Measurements from ENCODE around the gene CD99.
"Not testable (repeated sequence)": the region's sequence is repeated elsewhere in the genome, so short reads cannot be mapped to it uniquely, and the experiment has no call there.

CD99 gene

GRCh38 chrX:2727264-2727663, 36.2 kb downstream of the CD99 start:
- DNase-seq (ENCODE audit: low spot score): not testable (repeated sequence)

DNA sequence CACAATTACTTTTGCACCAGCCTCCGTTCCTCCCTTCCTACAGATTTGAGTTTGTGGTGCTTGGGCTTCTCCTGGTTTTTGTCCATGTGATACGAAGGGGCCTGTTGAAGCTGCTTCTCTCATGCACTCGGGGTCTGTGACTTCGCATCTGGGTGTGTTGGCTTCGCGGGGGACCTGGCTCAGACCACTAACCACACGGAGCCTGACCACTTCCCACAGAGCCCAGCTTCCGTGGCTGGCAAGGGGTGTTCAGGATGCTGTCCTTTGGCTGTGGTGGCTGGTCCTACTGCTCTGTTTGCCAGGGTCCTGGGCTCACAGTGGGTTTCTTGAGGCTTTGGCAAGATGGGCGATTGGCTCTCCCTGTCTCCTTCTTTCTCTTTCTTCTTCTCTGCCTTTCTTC, 41.0 kb downstream of the CD99 start:
- DNase-seq (ENCODE audit: low spot score): no peak

DNA sequence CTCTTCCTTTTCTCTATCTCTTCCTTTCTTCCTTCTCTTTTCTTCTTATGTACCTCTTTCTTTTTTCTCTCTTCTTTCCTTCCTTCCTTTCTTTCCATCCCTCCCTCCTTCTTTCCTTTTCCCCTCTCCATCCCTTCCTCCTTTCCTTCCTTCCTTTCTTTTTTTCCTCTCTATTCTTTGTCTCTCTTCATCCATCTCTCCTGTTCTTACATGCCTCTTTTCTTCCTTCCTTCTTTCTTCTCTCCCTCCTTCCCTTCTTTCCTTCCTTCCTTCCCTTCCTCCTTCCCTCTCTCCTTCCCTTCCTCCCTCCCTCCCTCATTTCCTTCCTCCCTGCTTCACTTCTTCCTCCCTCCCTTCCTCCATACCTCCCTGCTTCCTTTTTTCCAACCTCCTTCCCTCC, 41.6 kb downstream of the CD99 start:
- DNase-seq (ENCODE audit: low spot score): no peak

DNA sequence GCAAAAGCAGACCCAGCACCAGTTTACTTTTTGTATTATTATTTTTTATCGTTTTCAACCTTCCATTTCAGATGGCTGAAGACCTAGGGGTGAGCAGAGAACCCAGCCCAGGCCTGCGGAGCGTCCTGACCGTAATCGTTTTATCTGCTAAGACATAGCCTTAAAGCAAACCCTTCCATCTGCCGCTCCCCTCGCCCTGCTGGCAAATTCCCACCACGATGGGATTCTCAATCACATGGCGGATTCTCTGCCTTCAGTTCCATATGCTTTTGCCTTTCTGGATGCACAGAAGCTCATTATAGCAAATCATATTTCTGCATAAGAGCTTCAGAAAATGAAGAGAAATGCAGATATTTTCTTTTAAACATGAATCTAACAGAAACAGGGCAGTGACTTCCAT, 42.2 kb downstream of the CD99 start:
- DNase-seq (ENCODE audit: low spot score): no peak

DNA sequence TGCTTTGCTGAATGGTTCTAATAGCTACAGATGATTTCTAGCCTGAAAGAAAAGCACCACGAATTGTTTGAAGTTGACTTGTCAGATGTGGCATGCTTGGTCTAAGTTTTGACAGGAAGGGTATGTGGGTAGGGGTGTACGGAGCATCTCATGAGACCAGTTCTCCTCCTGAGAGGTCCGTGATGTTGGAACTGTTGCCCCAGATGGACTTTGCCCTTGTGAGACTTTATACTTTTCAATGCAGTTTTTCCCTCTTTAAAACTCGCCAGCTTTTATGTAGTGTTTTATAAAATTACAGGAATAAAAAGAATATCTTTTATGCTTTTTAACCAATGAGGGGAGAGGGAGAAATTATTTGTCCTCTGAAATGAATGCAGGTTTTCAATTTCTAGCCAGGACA, 44.2 kb downstream of the CD99 start:
- no peak for DNase-seq (ENCODE audit: low spot score)

DNA sequence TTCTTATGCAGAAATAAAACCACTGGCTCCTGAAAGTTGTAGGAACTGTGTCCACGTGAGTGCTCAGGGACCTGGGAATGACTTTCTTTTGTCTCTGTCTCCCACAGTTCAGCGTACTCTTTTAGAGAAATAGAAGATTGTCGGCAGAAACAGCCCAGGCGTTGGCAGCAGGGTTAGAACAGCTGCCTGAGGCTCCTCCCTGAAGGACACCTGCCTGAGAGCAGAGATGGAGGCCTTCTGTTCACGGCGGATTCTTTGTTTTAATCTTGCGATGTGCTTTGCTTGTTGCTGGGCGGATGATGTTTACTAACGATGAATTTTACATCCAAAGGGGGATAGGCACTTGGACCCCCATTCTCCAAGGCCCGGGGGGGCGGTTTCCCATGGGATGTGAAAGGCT, 49.6 kb downstream of the CD99 start:
- no peak for DNase-seq (ENCODE audit: low spot score)

- no peak for DNase-seq (ENCODE audit: low spot score)
Measured at GRCh38 chrX:2741386-2741785, 50.3 kb downstream of the CD99 start.

DNA sequence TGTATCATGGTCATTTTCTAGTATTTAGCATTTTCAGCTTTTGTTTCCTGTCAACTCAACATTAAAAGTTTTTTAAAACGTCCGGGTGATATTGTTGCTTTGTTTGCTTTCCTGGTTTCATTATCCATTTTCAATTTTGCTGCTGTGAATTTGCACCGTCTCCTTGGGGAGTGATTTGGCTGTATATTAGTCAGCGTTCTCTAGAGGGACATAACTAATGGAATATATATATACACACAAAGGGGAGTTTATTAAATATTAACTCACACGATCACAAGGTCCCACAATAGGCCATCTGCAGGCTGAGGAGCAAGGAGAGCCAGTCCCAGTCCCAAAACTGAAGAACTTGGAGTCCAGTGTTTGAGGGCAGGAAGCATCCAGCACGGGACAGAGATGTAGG, 55.2 kb downstream of the CD99 start:
- DNase-seq (ENCODE audit: low spot score): not testable (repeated sequence)

GRCh38 chrX:2748171-2748814, 57.2 kb downstream of the CD99 start:
- no peak for DNase-seq (ENCODE audit: low spot score)

- DNase-seq (ENCODE audit: low spot score): no peak
Measured at GRCh38 chrX:2748815-2749188, 57.7 kb downstream of the CD99 start.

DNA sequence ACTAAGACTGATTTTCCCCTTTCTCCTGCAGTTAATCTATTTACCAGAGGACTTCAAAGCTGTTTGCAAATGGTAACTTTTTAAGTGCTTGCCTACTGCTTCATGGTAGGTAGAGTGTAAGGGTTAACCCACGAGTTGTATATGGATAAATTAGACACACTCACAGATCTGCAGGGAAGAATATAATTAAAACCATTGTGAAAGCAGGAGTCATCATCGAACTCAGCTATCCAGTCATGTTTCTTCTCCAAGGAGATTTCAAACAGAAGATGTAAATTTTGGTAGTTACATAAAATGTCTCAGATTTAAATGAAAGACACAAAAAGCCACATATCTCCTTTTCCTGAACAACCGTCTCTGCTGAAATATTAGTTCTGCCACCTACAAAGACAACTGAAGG, 60.2 kb downstream of the CD99 start:
- no peak for DNase-seq (ENCODE audit: low spot score)

DNA sequence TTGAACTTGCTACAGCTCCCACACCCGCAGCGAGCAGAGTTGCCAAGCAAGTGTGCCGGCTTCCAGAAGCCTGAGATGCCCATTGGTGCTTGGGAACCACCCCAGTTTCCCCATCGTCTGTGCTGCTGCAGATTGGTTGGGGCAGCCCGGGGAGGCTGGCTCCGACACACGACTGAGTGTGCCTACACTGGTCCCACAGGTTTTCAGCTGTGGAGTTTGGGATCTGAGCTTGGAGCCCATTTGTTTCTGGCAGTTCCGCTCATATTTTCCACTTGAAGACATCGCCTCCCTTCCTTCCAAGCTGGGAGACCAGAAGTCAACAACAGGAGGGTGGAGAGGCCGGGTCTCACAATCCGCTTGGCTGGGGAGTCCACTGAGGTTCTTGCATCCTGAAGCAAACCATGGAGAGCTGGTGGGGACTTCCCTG, 60.8 kb downstream of the CD99 start, which contains the start of gene XG:
Gene XG (plus strand): TSS at position 167 of the 427 bp plus-strand sequence. CDS start 235 bp downstream, at position 402.
- DNase-seq (ENCODE audit: low spot score): not testable (repeated sequence)

DNA sequence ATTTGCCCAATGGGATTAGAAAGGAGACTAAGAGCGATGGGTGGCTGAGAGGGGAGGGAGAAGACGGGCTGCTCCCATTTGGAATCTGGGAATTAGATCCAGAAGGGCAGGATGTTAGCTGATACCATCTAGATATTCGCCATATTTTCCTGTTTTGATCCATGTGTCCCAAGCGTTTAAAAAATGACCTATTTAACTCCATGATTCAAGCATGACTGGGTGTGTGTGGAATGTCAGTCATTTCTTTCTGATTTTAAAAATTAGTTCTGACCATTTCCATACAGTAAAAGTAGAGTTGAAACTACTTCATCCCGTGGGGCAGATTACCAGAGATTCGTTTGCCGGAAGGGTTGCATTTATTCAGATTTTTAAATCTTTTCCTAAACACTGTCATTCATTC, 61.3 kb downstream of the CD99 start:
- not testable (repeated sequence) for DNase-seq (ENCODE audit: low spot score)

- DNase-seq (ENCODE audit: low spot score): not testable (repeated sequence)
Measured at GRCh38 chrX:2755163-2755715, 64.1 kb downstream of the CD99 start.

DNA sequence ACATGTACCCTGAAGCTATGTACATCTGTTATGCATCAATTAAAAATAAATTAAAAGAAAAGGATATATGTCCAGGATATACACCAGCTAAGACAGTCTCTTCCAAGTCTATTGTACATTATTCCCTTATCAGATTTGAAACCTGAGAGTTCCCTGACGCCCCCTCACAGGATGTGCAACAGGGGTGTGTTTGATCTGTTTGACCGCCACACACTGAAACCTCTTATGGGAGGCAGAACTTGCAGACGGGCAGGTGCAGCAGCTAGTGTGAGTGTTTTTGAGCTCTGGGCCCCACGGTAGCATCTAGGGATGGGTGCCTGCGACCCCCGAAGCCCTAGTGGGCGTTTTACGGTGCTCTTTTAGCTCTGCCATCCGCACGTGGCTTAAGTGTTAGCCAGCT, 65.5 kb downstream of the CD99 start:
- DNase-seq (ENCODE audit: low spot score): no peak

DNA sequence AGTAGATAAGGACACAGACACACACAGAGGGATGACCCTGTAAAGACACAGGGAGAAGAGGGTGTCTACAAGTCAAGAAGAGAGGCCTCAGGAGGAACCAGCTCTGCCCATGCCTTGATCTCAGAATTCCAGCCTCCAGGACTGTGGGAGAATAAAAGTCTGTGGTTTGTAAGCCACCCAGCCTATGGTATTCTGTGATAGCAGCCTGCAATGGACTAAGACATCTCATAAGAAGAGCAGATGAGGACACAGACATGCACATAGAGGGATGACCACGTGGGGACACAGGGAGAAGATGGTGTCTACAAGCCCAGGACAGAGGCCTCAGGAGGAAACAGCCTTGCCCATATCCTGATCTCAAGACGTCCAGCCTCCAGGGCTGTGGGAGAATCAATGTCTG, 70.2 kb downstream of the CD99 start:
- DNase-seq (ENCODE audit: low spot score): no peak

DNA sequence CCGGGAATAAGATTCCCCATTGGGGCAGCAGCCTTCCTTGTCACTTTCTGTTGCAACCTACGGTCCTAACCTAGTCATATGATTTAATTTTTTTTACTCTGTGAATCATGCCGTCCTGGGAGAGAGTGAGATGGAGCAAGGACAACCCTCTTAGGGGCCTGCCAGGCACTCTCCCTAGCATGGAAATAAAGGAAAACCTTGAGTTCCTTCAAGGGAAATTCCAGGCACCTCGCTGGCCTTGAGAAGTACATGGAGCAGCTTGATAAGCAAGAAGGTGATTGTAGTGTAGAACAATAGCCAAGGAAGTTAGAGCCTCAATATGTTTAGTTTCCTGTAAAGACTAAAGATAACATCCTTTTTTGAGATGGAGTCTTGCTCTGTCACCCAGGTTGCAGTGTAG, 71.6 kb downstream of the CD99 start:
- not testable (repeated sequence) for DNase-seq (ENCODE audit: low spot score)

- not testable (repeated sequence) for DNase-seq (ENCODE audit: low spot score)
Measured at GRCh38 chrX:2764766-2765548, 73.9 kb downstream of the CD99 start.

DNA sequence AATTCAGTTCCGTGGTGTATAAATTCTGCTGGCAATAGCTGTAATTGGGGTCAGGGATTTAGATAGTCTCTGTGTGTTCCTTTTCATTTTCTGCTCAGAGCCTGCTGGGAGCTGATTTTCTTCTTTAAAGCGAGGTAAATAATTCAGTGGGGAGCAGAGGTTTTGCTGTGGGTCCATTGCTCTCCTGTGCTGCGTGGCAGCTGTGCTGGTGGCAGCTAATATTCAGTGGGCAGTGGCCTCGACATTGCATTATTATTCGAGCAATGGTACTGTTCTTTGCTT, 74.4 kb downstream of the CD99 start:
- no peak for DNase-seq (ENCODE audit: low spot score)

DNA sequence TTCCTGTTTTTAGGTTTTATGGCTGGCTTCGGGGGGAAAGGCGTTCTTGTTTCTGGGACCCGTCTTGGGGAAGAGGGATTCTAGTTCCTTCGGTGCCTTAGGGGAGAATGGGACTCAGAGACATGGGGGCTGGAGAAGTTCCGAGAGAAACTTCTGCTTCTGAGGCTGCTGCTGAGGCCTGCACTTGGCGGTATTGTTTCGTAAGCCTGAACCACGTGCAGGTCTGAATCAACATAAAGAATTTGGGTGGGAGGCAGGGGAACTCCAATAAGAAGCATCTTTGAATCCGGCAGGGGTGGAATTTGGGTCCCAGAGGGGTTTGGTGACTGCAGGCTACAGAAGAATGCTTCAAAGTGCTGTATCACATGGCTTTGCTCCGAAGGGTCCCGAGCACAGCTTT, 75.8 kb downstream of the CD99 start:
- DNase-seq (ENCODE audit: low spot score): no peak

GRCh38 chrX:2767631-2768455, 76.7 kb downstream of the CD99 start:
- DNase-seq (ENCODE audit: low spot score): no peak

DNA sequence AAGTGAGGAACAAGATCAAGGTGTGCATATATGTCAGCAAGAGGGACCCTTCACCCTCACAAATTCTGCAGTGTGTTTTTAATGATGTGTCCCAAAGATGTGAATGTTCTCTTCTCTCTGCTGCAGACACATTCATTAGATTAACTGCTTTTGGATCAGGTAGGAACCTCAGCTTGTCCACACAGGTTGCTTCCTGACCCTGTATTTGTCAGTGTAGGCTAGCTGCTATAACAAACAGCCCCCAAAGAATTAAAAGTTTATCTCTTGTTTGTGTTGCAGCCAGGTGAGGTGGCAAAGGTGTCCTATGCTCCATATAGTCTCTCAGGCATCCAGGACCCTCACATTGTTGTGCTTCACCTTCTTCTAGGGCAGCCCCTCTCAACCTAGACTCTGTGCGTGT, 78.5 kb downstream of the CD99 start:
- DNase-seq (ENCODE audit: low spot score): no peak
